ENCODE results near the gene PLEKHA6.
A peak's percentile ranks its signal among the peaks of the same experiment; 100 is the strongest.

The PLEKHA6 gene

DNA sequence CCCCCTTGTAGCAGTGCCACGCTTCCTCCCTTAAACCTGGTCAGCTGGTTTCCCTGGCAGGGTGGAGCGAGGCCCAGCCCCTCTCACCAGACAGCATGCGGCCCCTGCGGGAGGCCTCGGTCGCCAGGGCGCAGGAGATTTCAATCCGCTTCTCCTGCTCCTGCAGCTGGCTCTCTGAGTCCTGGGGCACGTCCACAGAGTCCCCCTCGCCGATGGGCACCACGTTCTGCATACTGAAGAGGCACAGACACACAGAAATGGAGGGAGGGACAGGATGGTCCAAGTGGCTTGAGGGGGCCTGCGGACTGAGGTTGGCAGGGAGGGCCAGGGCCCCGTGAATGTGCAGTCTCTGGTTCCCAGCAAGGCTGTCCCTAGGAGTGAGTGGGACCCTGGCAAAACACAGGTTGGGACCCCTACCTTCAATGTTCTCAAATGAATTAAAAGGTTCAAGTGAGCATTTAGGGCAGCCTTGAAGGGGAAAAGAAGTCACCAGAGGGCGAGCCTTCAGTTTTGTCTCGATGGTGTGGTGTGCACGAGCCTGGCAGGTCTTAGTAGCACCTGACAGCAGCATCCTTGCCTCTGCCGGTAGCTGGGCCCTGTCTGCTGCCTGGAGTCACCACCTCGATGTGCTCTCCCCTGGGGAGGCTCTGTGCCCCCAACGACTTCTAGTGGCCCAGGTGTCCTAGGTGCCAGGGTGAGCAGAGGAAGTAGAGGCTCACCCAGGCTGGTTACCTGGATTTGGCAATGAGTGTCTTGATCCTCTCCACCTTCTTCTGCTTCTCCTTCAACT, 131.5 kb downstream of the PLEKHA6 start:
- DNase-seq = no peak

- DNase-seq = no peak
These were observed 132.4 kb downstream of the PLEKHA6 start for GRCh38 chr1:204227351-204227750.

GRCh38 chr1:204225841-204226735, 133.6 kb downstream of the PLEKHA6 start:
- no peak for DNase-seq

DNA sequence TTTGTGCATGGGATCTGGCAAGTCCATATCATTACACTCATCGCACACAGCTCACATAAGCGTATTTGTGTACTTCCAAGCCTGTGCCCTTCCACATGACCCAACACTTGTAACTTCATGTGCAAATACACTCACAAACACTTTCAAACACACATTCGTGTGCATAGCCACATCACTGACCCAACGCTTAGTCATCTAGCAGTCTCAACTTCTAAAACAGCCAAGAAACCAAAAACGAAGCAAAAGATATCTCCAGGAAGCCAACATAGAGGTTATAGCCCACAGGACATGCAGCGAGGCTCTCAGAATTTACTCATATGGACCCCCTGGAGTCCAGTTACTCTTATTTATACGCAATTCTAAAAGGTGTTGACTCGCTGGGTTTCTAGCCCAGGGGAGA, 135.1 kb downstream of the PLEKHA6 start:
- DNase-seq = no peak

- no peak for DNase-seq
These were observed 136.4 kb downstream of the PLEKHA6 start for GRCh38 chr1:204223129-204223860.

DNA sequence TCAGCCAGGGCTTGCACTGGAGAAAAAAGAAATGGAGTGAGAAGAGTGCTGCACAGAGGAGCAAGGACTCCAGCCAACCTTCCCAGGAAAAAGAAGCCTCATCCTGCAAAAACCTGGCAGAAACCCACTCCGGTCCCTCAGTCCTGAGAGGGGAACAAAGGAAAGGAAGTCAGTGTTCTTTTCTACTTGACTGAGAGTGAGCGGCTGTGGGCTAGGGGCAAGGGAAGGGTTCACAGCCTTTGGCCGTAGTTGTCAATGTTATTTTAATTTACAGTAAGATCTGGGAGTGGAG, 137.0 kb downstream of the PLEKHA6 start:
- DNase-seq = no peak

- no peak for DNase-seq
These were observed 137.5 kb downstream of the PLEKHA6 start for GRCh38 chr1:204222006-204222763.

DNA sequence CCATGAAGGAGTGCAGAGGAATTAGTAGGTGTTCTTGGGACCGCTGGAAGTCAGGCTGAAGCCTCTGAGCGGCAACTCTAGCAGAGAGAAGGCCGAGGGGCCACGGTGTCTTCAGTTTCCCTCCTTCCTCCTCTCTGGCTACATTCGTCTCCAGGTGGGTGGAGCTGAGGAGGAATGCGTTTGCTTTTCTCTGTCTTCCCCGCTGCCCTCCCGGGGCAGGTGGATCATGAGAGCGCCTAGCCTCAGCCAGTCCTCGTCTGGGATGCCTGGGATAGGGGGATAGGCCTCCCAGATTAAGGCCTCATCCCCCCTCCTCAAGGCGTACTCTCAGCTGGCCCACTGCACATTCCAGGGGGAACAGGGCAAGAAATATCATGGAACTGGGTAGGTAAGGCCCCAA, 138.5 kb downstream of the PLEKHA6 start:
- DNase-seq = no peak

GRCh38 chr1:204219971-204220616, 139.6 kb downstream of the PLEKHA6 start:
- no peak for DNase-seq

- no peak for DNase-seq
These were observed 141.2 kb downstream of the PLEKHA6 start for GRCh38 chr1:204218552-204218951.

- DNase-seq = no peak
These were observed 142.1 kb downstream of the PLEKHA6 start for GRCh38 chr1:204217648-204218000.

GRCh38 chr1:204216880-204217647, 142.7 kb downstream of the PLEKHA6 start:
- DNase-seq = no peak

DNA sequence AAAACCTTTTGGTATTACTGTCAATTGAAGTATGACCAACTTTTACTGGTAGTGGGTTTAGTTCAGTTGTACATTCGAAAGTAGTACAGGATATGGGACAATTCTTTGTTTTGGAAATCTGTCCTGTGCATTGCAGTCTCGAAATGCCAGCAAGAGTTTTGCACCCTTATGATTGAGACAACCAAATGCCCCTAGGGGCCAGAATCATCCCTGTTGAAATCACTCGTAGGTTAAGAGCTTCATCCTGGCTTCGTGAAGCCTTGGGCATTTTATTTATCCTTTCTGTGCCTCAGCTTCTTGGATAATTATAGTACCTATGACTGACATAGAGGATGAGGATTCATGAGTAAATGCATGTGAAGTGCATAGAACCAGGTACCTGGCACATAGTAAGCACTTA, 143.5 kb downstream of the PLEKHA6 start:
- no peak for DNase-seq

DNA sequence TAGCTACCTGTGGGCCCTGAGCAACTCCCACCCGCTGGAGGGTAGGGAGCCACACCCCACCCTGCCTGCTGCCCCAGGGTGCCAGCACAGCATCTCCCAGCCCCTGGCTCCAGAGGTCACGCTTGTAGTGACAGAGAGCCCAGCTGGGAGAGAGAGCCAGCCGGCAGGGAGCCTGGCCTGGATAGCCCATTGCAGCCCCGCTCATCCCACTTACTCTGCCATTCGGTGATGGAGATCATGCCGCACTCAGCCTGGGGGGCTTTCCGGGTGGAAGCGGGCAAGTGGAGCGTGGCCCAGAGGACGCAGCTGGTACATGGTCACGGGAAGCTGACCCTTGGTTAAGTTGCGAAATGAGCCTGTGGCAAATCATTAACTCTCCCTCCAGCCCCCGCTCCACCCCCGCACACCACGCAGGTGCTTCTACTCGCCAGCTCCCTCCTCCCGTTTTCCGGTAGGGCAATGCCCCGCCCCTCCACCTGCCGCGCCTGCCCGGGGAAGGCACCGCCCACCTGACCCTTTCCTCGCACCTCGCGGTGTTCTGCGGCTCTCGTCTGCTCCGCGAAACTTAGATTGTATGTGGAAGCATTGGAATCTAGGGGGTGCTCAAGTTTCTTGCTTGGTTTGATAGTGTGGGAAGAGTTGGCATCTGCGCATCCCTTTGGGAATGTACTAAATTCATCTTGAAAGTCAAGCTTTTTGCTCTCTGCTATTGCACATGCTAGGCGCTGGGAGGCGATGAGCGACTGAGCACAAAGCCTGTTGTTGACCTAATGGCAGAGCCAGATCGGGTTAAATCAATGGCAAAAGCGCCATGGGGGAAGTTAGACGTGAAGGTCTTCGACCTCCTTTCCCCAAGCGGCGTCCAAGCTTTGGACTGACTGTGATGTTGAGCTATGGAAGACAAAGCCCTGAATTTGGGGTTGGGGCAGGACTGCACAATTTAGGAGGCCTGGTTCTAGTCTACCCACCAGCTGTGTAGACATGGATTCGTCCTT, 145.8 kb downstream of the PLEKHA6 start, which contains the start of gene GOLT1A:
TSS of gene GOLT1A (minus strand) at position 321 of the 995 bp plus-strand sequence. CDS start at position 239, 82 bp downstream.
- DNase-seq = peak; percentile 27 to 30

GRCh38 chr1:204212715-204213114, 147.0 kb downstream of the PLEKHA6 start:
- DNase-seq = no peak

DNA sequence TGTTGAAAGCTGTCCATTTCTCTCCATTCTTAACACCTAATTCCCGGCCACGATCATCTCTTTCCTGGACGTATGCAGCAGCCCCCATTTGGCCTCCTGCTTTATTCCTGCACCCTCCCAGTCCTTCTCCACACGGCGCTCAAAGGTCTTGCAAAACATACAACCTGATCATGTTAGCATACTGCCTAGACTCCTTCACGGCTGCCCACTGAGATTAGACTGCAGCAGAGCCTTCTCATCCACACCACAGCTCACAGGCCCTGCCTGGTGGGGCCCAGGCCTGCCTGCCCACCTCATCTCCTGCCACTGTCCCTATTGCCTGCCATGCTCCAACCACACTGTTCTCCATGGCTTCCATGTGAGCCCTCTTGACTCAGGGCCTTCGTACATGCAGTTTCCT, 148.7 kb downstream of the PLEKHA6 start:
- DNase-seq = no peak

GRCh38 chr1:204207136-204207616, 152.6 kb downstream of the PLEKHA6 start:
- peak; percentile 41 to 66 for DNase-seq

- no peak for DNase-seq
These were observed 153.6 kb downstream of the PLEKHA6 start for GRCh38 chr1:204206121-204206520.

DNA sequence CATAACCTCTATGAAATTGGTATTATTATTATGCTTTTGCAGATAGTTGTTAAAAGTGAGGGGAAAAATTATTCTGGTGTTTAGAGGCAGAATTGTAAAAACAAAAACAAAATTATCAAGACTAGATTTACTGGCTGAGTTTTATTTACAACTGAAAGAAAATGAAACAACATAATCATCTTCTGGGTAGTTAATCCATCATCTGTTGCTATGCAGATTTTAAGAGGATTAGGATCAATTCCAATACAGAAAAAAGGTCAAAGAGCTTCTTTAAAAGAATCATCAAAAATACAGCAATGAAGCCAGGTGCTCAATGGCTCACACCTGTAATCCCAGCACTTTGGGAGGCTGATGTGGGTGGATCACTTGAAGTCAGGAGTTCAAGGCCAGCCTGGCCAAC, 154.2 kb downstream of the PLEKHA6 start:
- DNase-seq = no peak

DNA sequence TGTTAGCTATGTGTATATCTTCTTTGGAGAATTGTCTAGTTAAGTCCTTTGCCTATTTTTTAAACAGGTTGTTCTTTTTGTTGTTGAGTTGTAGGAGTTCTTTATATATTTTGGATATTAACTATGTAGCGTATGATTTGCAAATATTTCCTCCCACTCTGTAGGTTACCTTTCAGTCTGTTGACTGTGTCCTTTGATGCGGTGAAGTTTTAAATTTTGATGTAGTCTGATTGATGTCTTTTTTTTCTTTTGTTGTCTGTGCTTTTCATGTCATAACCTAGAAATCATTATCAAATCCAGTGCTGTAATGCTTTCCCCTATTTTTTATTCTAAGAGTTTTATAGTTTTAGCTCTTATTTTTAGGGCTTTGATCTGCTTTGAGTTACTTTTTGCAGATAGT, 154.8 kb downstream of the PLEKHA6 start:
- DNase-seq = no peak

All from CD4-positive, alpha-beta T cell treated with Interferon alpha-2 for 1 hour (primary cell).